Activated T-cell treated with anti-CD3 and anti-CD28 coated beads for 1 hour (primary cell): ENCODE measurements around the gene ORAI2.
"Not testable (repeated sequence)": the region's sequence is repeated elsewhere in the genome, so short reads cannot be mapped to it uniquely, and the experiment has no call there.

Experiments used
- DNase-seq: peaks from one replicate; pipeline ENCODE4 v3.0.0-alpha.2; 2020; ENCODE audit warnings: low read depth

The ORAI2 gene

DNA sequence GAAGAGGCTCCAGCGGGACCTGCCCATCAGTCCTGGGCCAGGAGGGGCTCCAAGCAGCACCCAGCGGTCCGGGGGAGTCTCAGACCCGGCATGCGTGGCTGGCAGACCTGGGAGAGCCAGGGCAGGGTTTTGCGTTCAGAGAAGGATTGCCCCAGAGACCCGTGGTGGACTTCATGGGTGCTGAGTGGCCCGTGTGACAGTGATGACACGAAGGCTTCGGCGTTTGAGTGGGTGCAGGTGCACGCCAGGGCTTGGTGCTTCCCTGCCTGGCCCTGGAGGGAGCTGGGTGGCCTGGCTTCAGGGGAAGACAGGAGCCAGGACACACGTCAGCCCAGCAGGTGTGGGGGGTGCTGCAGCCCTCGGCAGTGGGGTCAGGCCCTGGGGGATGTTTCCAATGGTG is 13.9 kb downstream of the ORAI2 start:
- no peak for DNase-seq

GRCh38 chr7:102449136-102449535 is 15.8 kb downstream of the ORAI2 start:
- no peak for DNase-seq

DNA sequence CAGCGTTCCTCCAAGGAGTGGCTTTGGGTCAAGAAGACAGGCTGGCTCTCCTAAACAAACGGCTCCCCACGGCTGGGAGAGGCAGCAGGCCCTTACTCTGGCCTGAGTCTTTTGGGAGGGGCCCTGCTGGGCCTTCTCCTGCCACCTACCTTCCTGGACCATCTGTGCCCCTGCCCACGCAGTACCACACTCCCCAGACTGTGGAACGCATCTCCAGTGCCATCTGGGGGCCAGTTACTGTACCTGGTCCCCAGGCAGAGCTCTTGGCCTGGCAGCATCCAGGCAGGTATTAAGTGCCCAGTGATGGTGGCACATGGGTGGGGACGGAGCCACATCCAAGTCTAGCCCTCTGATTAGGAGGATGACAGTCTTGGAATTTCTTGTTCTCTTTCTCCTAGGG is 16.9 kb downstream of the ORAI2 start:
- DNase-seq, result peak; percentile 44

- DNase-seq, result no peak
Measured at GRCh38 chr7:102451371-102452054, 18.1 kb downstream of the ORAI2 start.

- no peak for DNase-seq
Measured at GRCh38 chr7:102452451-102452850, 19.1 kb downstream of the ORAI2 start.

- DNase-seq, result no peak
Measured at GRCh38 chr7:102453319-102453718, 19.9 kb downstream of the ORAI2 start.

GRCh38 chr7:102454468-102454867 is 21.1 kb downstream of the ORAI2 start:
- no peak for DNase-seq

DNA sequence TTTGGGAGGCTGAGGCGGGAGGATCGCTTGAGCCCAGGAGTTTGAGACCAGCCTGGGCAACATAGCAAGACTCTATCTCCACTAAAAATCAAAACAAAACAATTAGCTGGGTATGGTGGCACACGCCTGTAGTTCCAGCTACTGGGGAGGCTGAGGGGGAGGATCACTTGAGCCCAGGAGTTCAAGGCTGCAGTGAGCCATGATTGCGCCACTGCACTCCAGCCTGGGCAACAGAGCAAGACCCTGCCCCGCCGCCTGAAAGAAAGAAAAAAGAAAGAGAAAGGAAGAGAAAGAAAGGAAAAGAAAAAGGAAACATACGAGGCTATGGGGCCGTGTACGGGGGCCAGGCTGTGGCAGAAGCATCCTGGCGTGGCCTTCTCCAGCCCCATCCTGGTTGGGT is 21.6 kb downstream of the ORAI2 start:
- not testable (repeated sequence) for DNase-seq

DNA sequence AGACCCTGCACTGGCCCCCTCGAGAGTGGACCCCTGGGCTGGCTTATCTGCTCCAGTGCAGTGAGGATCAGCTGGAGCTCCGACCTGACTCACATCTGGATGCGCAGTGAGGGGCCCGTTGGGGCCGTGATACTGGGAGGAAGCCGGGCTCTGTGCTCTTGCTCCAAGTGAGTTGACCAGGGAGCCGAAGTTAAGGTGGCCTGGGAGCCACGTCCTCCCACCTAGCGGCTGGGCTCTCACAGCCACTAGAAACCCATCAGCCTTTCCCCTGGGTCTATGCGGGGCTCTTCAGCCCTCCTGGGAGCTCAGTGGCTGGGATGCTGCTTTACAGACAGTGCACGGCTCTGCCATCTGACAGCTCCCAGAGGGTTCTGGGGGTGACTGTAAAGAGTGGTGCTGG is 22.2 kb downstream of the ORAI2 start:
- DNase-seq, result no peak

GRCh38 chr7:102456327-102456726 is 23.0 kb downstream of the ORAI2 start:
- no peak for DNase-seq

GRCh38 chr7:102457352-102457924 is 24.1 kb downstream of the ORAI2 start:
- DNase-seq, result no peak

GRCh38 chr7:102459221-102459844 is 26.0 kb downstream of the ORAI2 start:
- no peak for DNase-seq

DNA sequence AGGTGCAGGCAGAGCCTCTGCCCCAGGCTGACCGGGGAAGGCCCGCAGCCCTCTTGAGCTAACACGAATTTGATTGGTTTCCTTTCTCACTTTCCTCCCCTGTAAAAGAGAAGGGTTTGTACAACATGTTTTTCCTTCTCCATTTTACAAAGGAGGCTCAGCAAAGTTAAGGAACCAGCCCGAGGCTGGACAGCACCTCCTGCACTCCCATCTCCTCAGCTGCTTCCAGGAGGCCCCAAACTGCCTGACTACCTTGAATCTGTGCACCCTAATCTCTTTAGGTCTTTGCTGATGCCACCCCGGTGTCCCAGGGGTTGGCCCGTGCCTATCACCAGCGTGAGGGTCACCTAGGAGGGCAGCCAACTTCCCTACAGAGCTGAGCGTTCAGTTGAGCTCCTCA is 27.1 kb downstream of the ORAI2 start:
- DNase-seq, result no peak

GRCh38 chr7:102463841-102464576 is 30.6 kb downstream of the ORAI2 start:
- no peak for DNase-seq

DNA sequence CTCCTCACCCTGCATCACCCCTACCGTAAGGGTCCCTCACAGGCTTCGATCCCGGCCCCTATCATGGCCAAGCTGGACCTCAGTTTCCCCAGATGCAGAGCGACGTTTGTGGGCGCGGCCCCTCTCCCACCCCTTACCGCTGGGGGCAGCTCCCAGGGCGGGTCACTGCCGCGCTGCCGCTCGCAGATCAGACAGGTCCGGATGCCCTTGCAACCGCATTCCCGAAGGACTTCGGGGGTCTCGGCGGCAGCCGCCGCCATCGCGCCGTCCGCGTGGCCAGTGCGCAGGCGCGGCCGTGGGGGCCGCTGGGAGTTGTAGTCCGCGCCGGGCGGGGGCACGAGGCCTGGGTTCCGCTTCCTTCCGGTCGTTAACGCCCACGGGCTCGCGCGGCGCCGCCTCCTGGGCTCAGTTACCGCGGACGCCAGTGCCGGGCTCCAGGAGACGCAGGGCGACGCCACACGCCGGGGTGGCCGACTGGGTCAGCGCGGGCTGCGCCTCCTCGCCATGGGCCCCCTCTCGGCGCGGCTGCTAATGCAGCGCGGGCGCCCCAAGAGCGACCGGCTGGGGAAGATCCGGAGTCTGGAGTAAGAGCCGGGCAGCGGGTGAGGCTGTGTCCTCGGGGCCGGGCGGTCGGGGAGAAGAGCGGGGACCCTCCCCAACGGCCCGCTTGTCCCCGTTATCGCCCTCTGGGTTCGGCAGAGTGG is 31.4 kb downstream of the ORAI2 start, which contains the start of the genes ALKBH4 and LRWD1:
Gene ALKBH4, minus strand, starts transcription at position 287 of the 704 bp plus-strand sequence. Its CDS starts 27 bp downstream, at position 260.
Gene LRWD1, plus strand, starts transcription at position 408 of the 704 bp plus-strand sequence. Its CDS starts 97 bp downstream, at position 505.
- peak; percentile 93 for DNase-seq

DNA sequence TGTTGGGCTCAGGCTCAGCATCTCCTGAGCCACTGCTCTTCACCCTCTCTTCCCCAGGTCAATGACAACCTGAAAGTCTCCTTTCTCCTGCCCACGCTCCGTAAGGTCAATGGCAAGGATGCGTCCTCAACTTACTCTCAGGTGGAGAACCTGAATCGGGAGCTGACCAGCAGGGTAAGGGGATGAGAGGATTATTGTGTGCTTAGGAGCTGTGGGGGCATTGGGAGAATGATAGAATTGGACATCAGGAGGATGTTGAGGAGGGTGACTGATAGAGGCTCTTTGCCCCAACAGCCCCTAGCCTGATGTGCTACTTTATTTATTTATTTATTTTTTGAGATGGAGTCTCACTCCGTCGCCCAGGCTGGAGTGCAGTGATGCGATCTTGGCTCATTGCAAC is 32.7 kb downstream of the ORAI2 start:
- DNase-seq, result no peak

DNA sequence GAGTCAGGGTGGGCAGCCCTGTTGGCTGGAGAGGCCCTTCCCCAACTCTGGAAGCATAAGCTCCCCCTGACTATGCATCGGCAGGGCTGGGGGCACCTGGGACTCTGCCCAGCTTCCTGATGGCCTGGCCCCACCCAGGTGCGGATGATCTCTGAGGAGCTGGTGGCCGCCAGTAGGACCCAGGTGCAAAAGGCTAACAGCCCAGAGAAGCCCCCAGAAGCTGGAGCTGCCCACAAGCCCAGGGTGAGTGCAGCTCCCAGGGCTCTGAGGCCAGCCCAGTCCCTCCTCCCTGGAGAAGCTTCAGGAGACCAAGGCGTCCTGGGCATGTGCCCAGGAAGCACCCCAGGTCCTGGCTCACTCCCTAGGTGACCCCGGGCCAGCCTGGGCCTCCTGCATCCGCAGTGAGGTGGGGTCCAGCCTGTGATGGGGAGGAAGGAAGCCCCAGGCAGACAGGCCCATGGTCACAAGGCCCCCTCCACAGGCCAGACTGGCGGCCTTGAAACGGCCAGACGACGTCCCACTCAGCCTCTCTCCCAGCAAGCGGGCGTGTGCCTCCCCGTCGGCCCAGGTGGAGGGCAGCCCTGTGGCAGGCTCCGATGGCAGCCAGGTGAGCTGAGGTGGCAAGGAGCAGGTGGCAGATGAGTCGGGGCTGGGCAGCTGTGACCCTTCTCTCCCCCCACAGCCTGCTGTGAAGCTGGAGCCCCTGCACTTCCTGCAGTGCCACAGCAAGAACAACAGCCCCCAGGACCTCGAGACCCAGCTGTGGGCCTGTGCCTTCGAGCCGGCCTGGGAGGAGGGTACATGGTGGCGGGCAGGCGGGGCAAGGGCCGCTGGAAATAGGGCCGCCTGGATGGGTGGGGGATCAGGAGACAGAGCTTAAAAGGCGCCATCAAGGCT is 34.5 kb downstream of the ORAI2 start:
- no peak for DNase-seq

DNA sequence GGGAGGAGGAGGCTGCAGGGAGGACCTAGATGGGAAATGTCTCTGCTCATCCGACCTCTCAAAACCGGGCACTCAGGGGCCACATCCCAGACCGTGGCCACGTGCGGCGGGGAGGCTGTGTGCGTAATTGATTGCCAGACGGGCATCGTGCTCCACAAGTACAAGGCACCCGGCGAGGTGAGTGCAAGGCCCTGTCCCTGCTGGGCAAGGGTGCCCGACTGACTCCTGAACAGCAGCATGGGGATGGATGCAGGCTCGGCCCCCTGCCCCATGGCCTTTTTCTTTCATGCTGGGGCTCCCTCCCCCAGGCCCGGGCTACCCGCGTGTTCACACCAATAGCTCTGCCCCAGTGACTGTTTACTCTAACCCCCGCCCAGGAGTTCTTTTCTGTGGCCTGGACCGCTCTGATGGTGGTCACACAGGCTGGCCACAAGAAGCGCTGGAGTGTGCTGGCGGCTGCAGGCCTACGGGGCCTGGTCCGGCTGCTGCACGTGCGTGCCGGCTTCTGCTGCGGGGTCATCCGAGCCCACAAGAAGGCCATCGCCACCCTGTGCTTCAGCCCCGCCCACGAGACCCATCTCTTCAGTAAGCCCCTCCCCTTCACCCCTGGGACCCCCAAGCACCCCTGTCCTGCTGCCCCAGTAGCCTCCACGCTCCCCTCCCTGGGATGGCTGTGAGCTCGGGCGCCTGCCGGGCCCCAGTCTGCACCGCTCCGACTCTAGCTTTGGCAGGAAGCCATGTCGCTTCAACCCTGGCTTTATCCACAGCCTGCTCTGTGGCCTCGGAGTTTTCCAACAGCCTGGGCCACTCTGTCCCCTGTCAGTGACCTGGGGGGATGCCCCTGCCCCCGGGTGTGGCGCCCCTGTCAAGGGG is 35.3 kb downstream of the ORAI2 start:
- DNase-seq, result no peak

DNA sequence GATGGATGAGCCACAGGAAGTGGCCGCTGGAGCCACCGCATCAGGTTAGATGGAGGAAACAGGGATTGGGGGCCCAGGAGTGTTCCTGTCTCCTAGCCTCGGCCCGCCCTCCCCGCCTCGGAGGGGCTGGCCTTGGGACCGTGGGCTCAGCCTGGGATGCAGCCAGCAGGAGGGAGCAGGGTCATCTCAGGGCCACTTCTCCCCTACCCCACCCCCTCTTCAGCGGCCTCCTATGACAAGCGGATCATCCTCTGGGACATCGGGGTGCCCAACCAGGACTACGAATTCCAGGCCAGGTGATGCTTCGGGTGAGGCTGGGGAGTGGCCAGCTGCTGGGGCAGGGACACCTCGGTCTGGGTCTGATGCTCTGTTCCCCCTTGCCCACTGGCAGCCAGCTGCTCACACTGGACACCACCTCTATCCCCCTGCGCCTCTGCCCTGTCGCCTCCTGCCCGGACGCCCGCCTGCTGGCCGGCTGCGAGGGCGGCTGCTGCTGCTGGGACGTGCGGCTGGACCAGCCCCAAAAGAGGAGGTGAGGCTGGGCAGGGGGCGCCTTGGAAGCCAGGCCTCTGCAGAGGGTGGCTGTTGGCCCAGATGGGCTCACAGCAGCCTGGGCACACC is 36.1 kb downstream of the ORAI2 start:
- no peak for DNase-seq
